Ovary (tissue), 9 donors: ENCODE data around the gene TRPT1. TPM values are rescaled to one million over a fixed set of nuclear protein-coding genes. Genes with fewer than 3 reads are reported as not detected.

Source experiments
- DNase-seq, 5 donors: peaks; one replicate each; pipeline ENCODE4 v3.0.0-alpha.2; 2019 to 2020
- H3K27ac ChIP-seq, 2 donors: fragments of 200-600 bp; one replicate each; pipeline versions ENCODE4 v1.5.1 to v1.8.0; 2019 to 2022
- H3K27me3 ChIP-seq: fragments of 200-600 bp; one replicate; pipeline ENCODE4 v1.8.0; 2022
- H3K36me3 ChIP-seq: fragments of 200-600 bp; sonication (generic); one replicate; pipeline ENCODE4 v1.5.1; 2019
- H3K4me1 ChIP-seq: one replicate; pipeline ENCODE4 v1.8.1; 2013; ENCODE audit warnings: mild to moderate bottlenecking, moderate library complexity; ENCODE audit not compliant: insufficient read depth
- H3K4me3 ChIP-seq: fragments of 200-600 bp; sonication (generic); one replicate; pipeline ENCODE4 v1.5.1; 2017
- H3K9me3 ChIP-seq, 2 donors: fragments of 200-600 bp in 1 of 2; sonication (generic) in 1 of 2; one replicate each; pipeline versions ENCODE4 v1.5.1 to v1.8.1; 2013 to 2019; ENCODE audit warnings: mild to moderate bottlenecking in 1 of 2, moderate library complexity in 1 of 2
- EP300 ChIP-seq: sonication (generic); formaldehyde crosslinking; IDR thresholded peaks from one replicate; pipeline ENCODE4 v1.6.1; 2017; ENCODE audit warnings: antibody characterized with exemption
- POLR2A ChIP-seq: fragments of 450-650 bp; IDR thresholded peaks from one replicate; pipeline ENCODE4 v1.6.1; 2017; ENCODE audit warnings: antibody characterized with exemption, mild to moderate bottlenecking, moderate library complexity
- WGBS, 3 donors: extraction: QIAGEN DNeasy Blood & Tissue Kit in 1 of 3; methylation state at CpG; one replicate each; pipeline versions ENCODE4 v1.1.5 to v1.1.7; 2013 to 2017; 5-methylcytosine and 5-hydroxymethylcytosine counted together
- intact Hi-C, 4 donors: fragments of 100-400 bp; cut with DNase I; formaldehyde crosslinking; loops; one replicate each; pipeline versions ENCODE4 v1.11.0 to v1.15.1; 2022 to 2023
- polyA plus RNA-seq, 2 donors: library from polyadenylated mRNA; stranded (reverse); fragments of 200-250 nt in 1 of 2; fragments of 350-450 nt in 1 of 2; fragmentation: Illumina TruSeq in 1 of 2; extraction: RNeasy Lipid Tissue Mini Kit (QIAGEN cat#74804) in 1 of 2; gene quantifications; one replicate each; pipeline ENCODE4 v1.2.3, GENCODE V29; 2013 to 2014
- total RNA-seq, 7 donors: library from RNA; depleted of rRNA in 2 of 7; stranded (reverse); fragments of >200 nt in 2 of 7; fragmentation: NEBNext Ultra II Directional in 3 of 7; extraction: Animal tissue kit (Norgen Biotek cat#: 25700) in 3 of 7; gene quantifications; one replicate each; pipeline versions ENCODE4 v1.1.0 to v1.2.4, GENCODE V29; 2016 to 2023
- TF ChIP-seq, protein P1 (sequence below), 3 donors: fragments of 450-650 bp in 2 of 3; fragments of 200-600 bp in 1 of 3; IDR thresholded peaks; one replicate each; pipeline versions ENCODE4 v1.5.1 to v1.8.0; 2016 to 2022; ENCODE audit warnings: antibody characterized with exemption in 3 of 3, mild to moderate bottlenecking in 1 of 3
- donor health status: DM: no; HTN: no; CAD: no; lungs with moderate emphysema.
- donor health status: DM: no; HTN: no; CAD: no.
- donor health status: Bipolar disorder and iron deficiency.
- donor health status: DM: yes; HTN: yes; CAD: no.
- donor health status: DM: no; HTN: no; CAD: no.
- donor health status: DM: yes; HTN: yes; CAD: no.

TRPT1 gene
- total and polyA plus RNA-seq, 9 donors: 16.6 to 41.4 (median 32.6) TPM

DNA sequence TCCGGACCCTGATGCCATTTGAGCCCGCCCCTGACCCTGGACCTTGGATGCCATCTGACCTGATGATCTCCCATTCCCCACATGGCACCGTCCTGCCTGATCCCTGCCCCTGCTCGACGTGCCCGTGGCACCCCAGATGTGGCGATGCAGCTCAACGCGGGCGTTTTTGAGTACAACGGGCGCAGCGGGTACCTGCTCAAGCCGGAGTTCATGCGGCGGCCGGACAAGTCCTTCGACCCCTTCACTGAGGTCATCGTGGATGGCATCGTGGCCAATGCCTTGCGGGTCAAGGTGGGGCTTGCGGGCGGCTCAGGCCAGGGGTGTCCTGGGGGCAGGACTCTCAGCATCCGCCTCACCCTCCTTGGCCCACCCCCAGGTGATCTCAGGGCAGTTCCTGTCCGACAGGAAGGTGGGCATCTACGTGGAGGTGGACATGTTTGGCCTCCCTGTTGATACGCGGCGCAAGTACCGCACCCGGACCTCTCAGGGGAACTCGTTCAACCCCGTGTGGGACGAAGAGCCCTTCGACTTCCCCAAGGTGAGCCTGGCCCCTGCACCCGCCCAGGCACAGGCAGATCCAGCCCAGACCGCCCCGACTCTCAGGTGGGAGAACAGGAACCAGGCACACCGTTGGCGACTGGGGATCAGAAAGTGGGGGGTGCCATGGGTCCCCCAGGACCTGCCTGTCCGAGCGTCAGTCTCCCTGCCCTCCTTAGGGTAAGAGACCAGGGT, 36.5 kb upstream of the TRPT1 start:
- no peaks in the 10 kb centered on the region for H3K4me1 ChIP-seq
- no peaks in the 10 kb centered on the region for H3K9me3 ChIP-seq
- no peaks in the 10 kb centered on the region for H3K27me3 ChIP-seq
- H3K4me3 ChIP-seq: no peak overlapping the region
- intact Hi-C loops: loop anchor here in 2 of 4 donors (10.0 kb wide), 1 partner anchor 58 kb away; the partner anchor contains the start of gene FERMT3 (in 2 of the 2)
- peak in 1 of 5 donors; percentile 40 for DNase-seq
- WGBS, 3 donors: 89 to 92% (median 92%) methylated on average over 42 of the region's 42 CpGs
- no peak for TF ChIP-seq EP300
- no peak for TF ChIP-seq POLR2A
- TF ChIP-seq, protein P1, sequence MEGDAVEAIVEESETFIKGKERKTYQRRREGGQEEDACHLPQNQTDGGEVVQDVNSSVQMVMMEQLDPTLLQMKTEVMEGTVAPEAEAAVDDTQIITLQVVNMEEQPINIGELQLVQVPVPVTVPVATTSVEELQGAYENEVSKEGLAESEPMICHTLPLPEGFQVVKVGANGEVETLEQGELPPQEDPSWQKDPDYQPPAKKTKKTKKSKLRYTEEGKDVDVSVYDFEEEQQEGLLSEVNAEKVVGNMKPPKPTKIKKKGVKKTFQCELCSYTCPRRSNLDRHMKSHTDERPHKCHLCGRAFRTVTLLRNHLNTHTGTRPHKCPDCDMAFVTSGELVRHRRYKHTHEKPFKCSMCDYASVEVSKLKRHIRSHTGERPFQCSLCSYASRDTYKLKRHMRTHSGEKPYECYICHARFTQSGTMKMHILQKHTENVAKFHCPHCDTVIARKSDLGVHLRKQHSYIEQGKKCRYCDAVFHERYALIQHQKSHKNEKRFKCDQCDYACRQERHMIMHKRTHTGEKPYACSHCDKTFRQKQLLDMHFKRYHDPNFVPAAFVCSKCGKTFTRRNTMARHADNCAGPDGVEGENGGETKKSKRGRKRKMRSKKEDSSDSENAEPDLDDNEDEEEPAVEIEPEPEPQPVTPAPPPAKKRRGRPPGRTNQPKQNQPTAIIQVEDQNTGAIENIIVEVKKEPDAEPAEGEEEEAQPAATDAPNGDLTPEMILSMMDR (IDR thresholded peaks at IDR 0.05): no peak
- no peaks in the 10 kb centered on the region for H3K36me3 ChIP-seq
- H3K27ac ChIP-seq: no peak overlapping the region

DNA sequence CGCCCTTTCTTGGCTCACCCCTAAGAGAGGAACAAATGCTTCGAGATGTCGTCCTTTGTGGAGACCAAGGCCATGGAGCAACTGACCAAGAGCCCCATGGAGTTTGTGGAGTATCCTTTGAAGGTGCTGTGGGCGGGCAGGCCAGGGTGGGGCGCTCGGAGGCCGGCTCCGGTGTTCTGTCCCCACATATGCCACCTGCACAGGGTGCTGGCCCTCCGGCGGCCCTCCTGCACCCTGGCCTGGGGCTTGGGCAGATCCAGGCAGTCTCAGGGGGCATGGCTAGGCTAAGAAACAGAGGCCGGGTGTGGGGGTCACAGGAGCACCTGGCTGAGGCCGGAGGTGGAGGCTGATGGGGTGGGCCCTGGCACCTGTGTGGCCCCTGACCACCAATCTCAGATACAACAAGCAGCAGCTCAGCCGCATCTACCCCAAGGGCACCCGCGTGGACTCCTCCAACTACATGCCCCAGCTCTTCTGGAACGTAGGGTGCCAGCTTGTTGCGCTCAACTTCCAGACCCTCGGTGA, 35.6 kb upstream of the TRPT1 start:
- no peaks in the 10 kb centered on the region for H3K9me3 ChIP-seq

DNA sequence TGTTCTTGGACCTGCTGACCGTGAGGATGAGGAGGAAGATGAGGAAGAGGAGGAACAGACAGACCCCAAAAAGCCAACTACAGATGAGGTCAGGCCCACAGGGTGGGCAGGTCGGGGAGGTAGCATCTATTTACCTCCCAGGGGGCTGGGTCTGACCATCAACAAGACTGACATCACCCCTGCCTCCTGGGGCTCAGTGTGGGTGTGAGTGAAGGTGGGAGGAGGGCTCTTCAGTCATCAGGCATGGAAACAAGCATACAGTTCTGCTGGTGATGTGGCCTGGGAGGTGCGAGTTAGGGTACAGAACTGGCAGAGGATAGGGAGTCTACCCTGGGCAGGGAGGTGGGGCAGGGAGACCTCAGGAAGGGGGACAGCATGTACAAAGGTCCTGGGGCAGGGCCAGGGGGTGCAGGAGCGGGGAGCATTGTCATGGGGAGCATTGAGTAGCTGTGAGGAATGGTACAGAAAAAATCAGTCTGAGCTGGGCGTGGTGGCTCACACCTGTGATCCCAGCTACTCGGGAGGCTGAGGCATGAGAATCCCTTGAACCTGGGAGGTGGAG, 34.2 kb upstream of the TRPT1 start:
- TF ChIP-seq EP300 (no peak), POLR2A (no peak)
- TF ChIP-seq, protein P1 (IDR thresholded peaks at IDR 0.05): no peak
- no peak for DNase-seq
- H3K36me3 ChIP-seq: no peaks in the 10 kb centered on the region
- no peaks in the 10 kb centered on the region for H3K9me3 ChIP-seq
- H3K4me3 ChIP-seq: no peak overlapping the region
- H3K27me3 ChIP-seq: no peaks in the 10 kb centered on the region
- intact Hi-C loops: loop anchor here in 2 of 4 donors (10.0 kb wide), 1 partner anchor 55 kb away; the partner anchor contains the start of gene FERMT3 (in 2 of the 2)
- 93 to 96% (median 93%) methylated on average over 6 of the region's 6 CpGs for WGBS, 3 donors
- no peak overlapping the region for H3K27ac ChIP-seq
- no peaks in the 10 kb centered on the region for H3K4me1 ChIP-seq

More for the DNA sequence above, 35.6 kb upstream of the TRPT1 start:
- DNase-seq: no peak
- Histone ChIP-seq H3K4me3 (no peak overlapping the region), H3K27ac (no peak overlapping the region), H3K27me3 (no peaks in the 10 kb centered on the region), H3K36me3 (no peaks in the 10 kb centered on the region), H3K4me1 (no peaks in the 10 kb centered on the region)
- intact Hi-C loops: loop anchor here in 2 of 4 donors (10.0 kb wide), 1 partner anchor 57 kb away; the partner anchor contains the start of gene FERMT3 (in 2 of the 2)
- 86 to 89% (median 87%) methylated on average over 18 of the region's 18 CpGs for WGBS, 3 donors
- TF ChIP-seq POLR2A (no peak), EP300 (no peak)
- TF ChIP-seq, protein P1 (IDR thresholded peaks at IDR 0.05): no peak

DNA sequence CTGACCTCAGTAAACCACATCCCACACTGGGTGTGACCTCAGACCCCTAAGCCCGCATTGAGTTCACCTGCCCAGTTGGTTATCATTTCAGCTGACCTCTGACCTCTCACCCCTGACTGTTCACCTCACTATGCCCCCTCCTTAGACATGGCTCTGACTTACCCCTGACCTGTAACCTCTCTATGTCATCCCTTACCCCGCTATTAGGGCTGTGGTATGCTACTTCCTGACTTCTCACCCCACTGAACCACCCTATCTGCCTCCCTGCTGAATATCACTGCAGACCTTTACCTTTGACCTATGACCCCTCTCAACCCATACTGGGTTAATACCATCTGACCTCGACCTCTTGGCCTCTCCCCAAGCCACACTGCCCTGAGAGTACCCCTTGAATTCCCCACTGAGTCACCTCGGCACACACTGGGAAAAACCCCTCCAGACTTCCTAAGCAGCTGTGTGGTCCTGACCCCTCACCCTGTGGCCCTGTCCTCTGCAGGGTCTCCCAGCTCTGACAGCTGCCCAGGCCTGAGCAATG, 33.6 kb upstream of the TRPT1 start:
- TF ChIP-seq EP300: no peak
- TF ChIP-seq, protein P1 (IDR thresholded peaks at IDR 0.05): no peak
- no peak for TF ChIP-seq POLR2A
- H3K27me3 ChIP-seq: no peaks in the 10 kb centered on the region
- intact Hi-C loops: loop anchor here in 2 of 4 donors (10.0 kb wide), 1 partner anchor 55 kb away; the partner anchor contains the start of gene FERMT3 (in 2 of the 2)
- 80 to 86% (median 81%) methylated on average over 4 of the region's 4 CpGs for WGBS, 3 donors
- H3K4me3 ChIP-seq: no peak overlapping the region
- no peaks in the 10 kb centered on the region for H3K4me1 ChIP-seq
- no peak overlapping the region for H3K27ac ChIP-seq
- no peaks in the 10 kb centered on the region for H3K36me3 ChIP-seq
- H3K9me3 ChIP-seq: no peaks in the 10 kb centered on the region
- DNase-seq: no peak
